ENCODE results near the gene GPBP1L1. TPM values are rescaled to one million over a fixed set of nuclear protein-coding genes. Genes with fewer than 3 reads are reported as not detected.

Gene GPBP1L1
- total RNA-seq, 1 donor from 2014 or later: 85.5 TPM

Other genes starting within 250 kb of the GPBP1L1 start
- 1.3 to 2.7 TPM (median 1.6 TPM) in 3 replicates for gene TESK2, start 195.4 kb downstream of the GPBP1L1 start, total RNA-seq
- gene CCDC163, start 186.5 kb downstream of the GPBP1L1 start, total RNA-seq: 1.6 to 2.0 TPM (median 1.8 TPM) in 3 replicates
- 4.6 to 8.9 TPM (median 5.9 TPM) in 3 replicates for gene MMACHC, start 186.2 kb downstream of the GPBP1L1 start, total RNA-seq
- gene PRDX1, start 164.6 kb downstream of the GPBP1L1 start, total RNA-seq: 291 to 523 TPM (median 297 TPM) in 3 replicates
- 154 to 206 TPM (median 167 TPM) in 3 replicates for gene AKR1A1, start 135.7 kb downstream of the GPBP1L1 start, total RNA-seq
- gene NASP, start 102.5 kb downstream of the GPBP1L1 start, total RNA-seq: 38.9 to 76.9 TPM (median 42.3 TPM) in 3 replicates
- gene CCDC17, start 62.5 kb downstream of the GPBP1L1 start, total RNA-seq: 0.90 to 2.8 TPM (median 0.90 TPM) in 3 replicates
- gene TMEM69, start 1.6 kb upstream of the GPBP1L1 start, total RNA-seq: 11.8 to 17.2 TPM (median 15.1 TPM) in 3 replicates
- gene IPP, start 64.1 kb upstream of the GPBP1L1 start, total RNA-seq: 20.3 to 22.7 TPM (median 20.4 TPM) in 3 replicates
- 51.2 to 61.8 TPM (median 53.2 TPM) in 3 replicates for gene MAST2, start 117.1 kb upstream of the GPBP1L1 start, total RNA-seq